Liver (tissue), 9 donors: ENCODE data around the gene KIF26B. TPM values are rescaled to one million over a fixed set of nuclear protein-coding genes. Genes with fewer than 3 reads are reported as not detected.

ENCODE experiments used
- DNase-seq: peaks from one replicate; pipeline ENCODE4 v3.0.0-alpha.2; 2017; ENCODE audit warnings: low spot score
- H3K27ac ChIP-seq, 2 donors: one replicate each; pipeline ENCODE4 v1.7.0; 2013; ENCODE audit warnings: inconsistent platforms in 2 of 2, low read length in 2 of 2, control low read depth in 1 of 2, low read depth in 1 of 2, mild to moderate bottlenecking in 1 of 2
- H3K27me3 ChIP-seq, 4 donors: one replicate each; pipeline versions ENCODE4 v1.6.1 to v1.7.0; 2013; ENCODE audit warnings: low read length in 3 of 4, inconsistent platforms in 1 of 4, mild to moderate bottlenecking in 1 of 4, moderate library complexity in 1 of 4; ENCODE audit not compliant: control insufficient read depth in 4 of 4, insufficient read depth in 4 of 4
- H3K36me3 ChIP-seq, 4 donors: one replicate each; pipeline versions ENCODE4 v1.6.1 to v1.7.0; 2013; ENCODE audit warnings: low read length in 3 of 4, mild to moderate bottlenecking in 3 of 4, low read depth in 1 of 4, moderate library complexity in 1 of 4; ENCODE audit not compliant: control insufficient read depth in 4 of 4, insufficient read depth in 3 of 4
- H3K4me1 ChIP-seq, 4 donors: one replicate each; pipeline versions ENCODE4 v1.6.1 to v1.7.0; 2013; ENCODE audit warnings: low read length in 3 of 4, mild to moderate bottlenecking in 3 of 4, moderate library complexity in 1 of 4; ENCODE audit not compliant: control insufficient read depth in 4 of 4, insufficient read depth in 4 of 4
- H3K4me3 ChIP-seq, 3 donors: one replicate each; pipeline versions ENCODE4 v1.6.1 to v1.7.0; 2013; ENCODE audit warnings: low read length in 3 of 3, control low read depth in 1 of 3, low read depth in 1 of 3, mild to moderate bottlenecking in 1 of 3
- H3K9ac ChIP-seq, 2 donors: one replicate each; pipeline ENCODE4 v1.7.0; 2013; ENCODE audit warnings: low read length in 2 of 2, mild to moderate bottlenecking in 2 of 2, moderate library complexity in 2 of 2, control low read depth in 1 of 2, low read depth in 1 of 2
- H3K9me3 ChIP-seq, 4 donors: one replicate each; pipeline versions ENCODE4 v1.6.1 to v1.7.0; 2013; ENCODE audit warnings: low read length in 3 of 4; ENCODE audit not compliant: control insufficient read depth in 4 of 4
- ATF3 ChIP-seq: IDR thresholded peaks from 2 replicates; pipeline ENCODE4 v1.6.1; 2016; ENCODE audit warnings: antibody characterized with exemption
- CTCF ChIP-seq: fragments of 150-350 bp; IDR thresholded peaks from 2 replicates; pipeline ENCODE4 v1.5.1; 2017; ENCODE audit warnings: improper control_type of control experiment, low read depth, low read length; ENCODE audit not compliant: missing input control
- FOXA1 ChIP-seq: IDR thresholded peaks from 2 replicates; pipeline ENCODE4 v1.6.1; 2016; ENCODE audit warnings: antibody characterized with exemption
- FOXA2 ChIP-seq: IDR thresholded peaks from 2 replicates; pipeline ENCODE4 v1.6.1; 2016; ENCODE audit warnings: antibody characterized with exemption
- GABPA ChIP-seq, 2 donors: IDR thresholded peaks in 1 of 2; conservative IDR thresholded peaks in 1 of 2; 2 replicates each; pipeline ENCODE4 v1.6.1; 2016; ENCODE audit warnings: antibody characterized with exemption in 2 of 2, mild to moderate bottlenecking in 1 of 2, moderate library complexity in 1 of 2
- HNF4A ChIP-seq, 2 donors: conservative IDR thresholded peaks; 2 replicates each; pipeline ENCODE4 v1.6.1; 2016; ENCODE audit warnings: antibody characterized with exemption in 2 of 2, mild to moderate bottlenecking in 2 of 2
- HNF4G ChIP-seq: IDR thresholded peaks from 2 replicates; pipeline ENCODE4 v1.6.1; 2016; ENCODE audit warnings: antibody characterized with exemption
- JUND ChIP-seq, 2 donors: IDR thresholded peaks; 2 replicates each; pipeline ENCODE4 v1.6.1; 2016; ENCODE audit warnings: antibody characterized with exemption in 2 of 2
- MAX ChIP-seq: IDR thresholded peaks from 2 replicates; pipeline ENCODE4 v1.6.1; 2016; ENCODE audit warnings: antibody characterized with exemption
- NR2F2 ChIP-seq: IDR thresholded peaks from 2 replicates; pipeline ENCODE4 v1.6.1; 2016; ENCODE audit warnings: antibody characterized with exemption
- RAD21 ChIP-seq, 2 donors: IDR thresholded peaks; 2 replicates each; pipeline ENCODE4 v1.6.1; 2016; ENCODE audit warnings: antibody characterized with exemption in 2 of 2, mild to moderate bottlenecking in 2 of 2
- REST ChIP-seq: IDR thresholded peaks from 2 replicates; pipeline ENCODE4 v1.6.1; 2016; ENCODE audit warnings: antibody characterized with exemption, mild to moderate bottlenecking
- RXRA ChIP-seq, 2 donors: IDR thresholded peaks; 2 replicates each; pipeline ENCODE4 v1.6.1; 2017 to 2018; ENCODE audit warnings: antibody characterized with exemption in 2 of 2, mild to moderate bottlenecking in 1 of 2
- SP1 ChIP-seq: IDR thresholded peaks from 2 replicates; pipeline ENCODE4 v1.6.1; 2018; ENCODE audit warnings: antibody characterized with exemption, mild to moderate bottlenecking
- YY1 ChIP-seq: IDR thresholded peaks from 2 replicates; pipeline ENCODE4 v1.6.1; 2016; ENCODE audit warnings: antibody characterized with exemption, mild to moderate bottlenecking
- ZBTB33 ChIP-seq: IDR thresholded peaks from 2 replicates; pipeline ENCODE4 v1.6.1; 2016; ENCODE audit warnings: antibody characterized with exemption
- WGBS: extraction: QIAGEN DNeasy Blood & Tissue Kit; methylation state at CpG from one replicate; pipeline ENCODE4 v1.1.7; 2013; 5-methylcytosine and 5-hydroxymethylcytosine counted together
- polyA plus RNA-seq, 2 donors: library from polyadenylated mRNA; stranded (reverse) in 1 of 2; unstranded in 1 of 2; fragments of 200-250 nt in 1 of 2; fragments of >200 nt in 1 of 2; fragmentation: Nextera tagmentation in 1 of 2; extraction: Ambion mirVana in 1 of 2; gene quantifications; one replicate each; pipeline versions ENCODE4 v1.2.1 to v1.2.3, GENCODE V29; 2013 to 2015
- total RNA-seq, 2 donors: library from RNA; depleted of rRNA; stranded (reverse); fragments of >200 nt; gene quantifications; one replicate each; pipeline ENCODE4 v1.2.3, GENCODE V29; 2014
- donor health status: healthy.
- donor health status: healthy.
- donor health status: healthy.
- donor health status: healthy.
- donor health status: healthy.

KIF26B gene
- total and polyA plus RNA-seq, 4 donors: 0.10 to 1.7 (median 0.34) TPM

DNA sequence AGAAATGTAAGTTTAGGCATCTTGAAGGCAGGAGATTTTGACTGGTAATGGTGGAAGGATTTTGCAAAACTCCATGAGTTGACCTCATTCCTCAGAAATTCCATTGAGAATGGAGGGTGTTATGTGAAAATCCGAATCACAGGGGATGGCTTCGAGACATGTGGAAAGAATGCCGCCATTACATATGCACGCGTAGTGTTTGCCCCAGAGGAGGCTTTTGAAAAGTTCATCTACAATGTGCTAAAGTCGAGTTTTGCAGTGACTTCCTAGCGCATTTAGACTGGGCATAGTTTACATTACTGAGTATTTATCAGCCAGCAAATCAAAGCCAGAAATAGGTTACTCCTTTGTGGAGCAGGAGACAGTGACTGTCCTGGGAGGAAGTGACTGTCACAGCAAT, 307.4 kb downstream of the KIF26B start (continued):
- TF ChIP-seq ZBTB33: no peak
- TF ChIP-seq FOXA2: no peak
- no peak for TF ChIP-seq JUND (IDR thresholded peaks at IDR 0.05)
- no peak for TF ChIP-seq ATF3
- TF ChIP-seq RAD21 (IDR thresholded peaks at IDR 0.05): no peak
- TF ChIP-seq FOXA1: no peak
- TF ChIP-seq HNF4G: no peak
- no peak for TF ChIP-seq HNF4A (conservative IDR thresholded peaks at IDR 0.05)

- no peak overlapping the region for H3K9ac ChIP-seq
- TF ChIP-seq YY1 (no peak), ATF3 (no peak), FOXA1 (no peak), JUND (IDR thresholded peaks at IDR 0.05) (no peak), RXRA (IDR thresholded peaks at IDR 0.05) (no peak), FOXA2 (no peak), ZBTB33 (no peak)
- WGBS: 60% methylated on average over 11 of the region's 11 CpGs
Measured at GRCh38 chr1:245463392-245464165, 308.8 kb downstream of the KIF26B start.

GRCh38 chr1:245464290-245464689, 309.5 kb downstream of the KIF26B start:
- no peak overlapping the region for H3K27ac ChIP-seq
- TF ChIP-seq SP1: no peak
- no peak for TF ChIP-seq REST
- TF ChIP-seq NR2F2: no peak
- TF ChIP-seq YY1: no peak
- no peak for TF ChIP-seq RXRA (IDR thresholded peaks at IDR 0.05)
- no peak for TF ChIP-seq FOXA1
- no peak for TF ChIP-seq HNF4A (conservative IDR thresholded peaks at IDR 0.05)
- TF ChIP-seq CTCF: no peak
- TF ChIP-seq MAX: no peak
- no peak for TF ChIP-seq FOXA2
- no peak for TF ChIP-seq JUND (IDR thresholded peaks at IDR 0.05)
- TF ChIP-seq RAD21 (IDR thresholded peaks at IDR 0.05): no peak
- TF ChIP-seq GABPA (IDR thresholded peaks at IDR 0.05 in 1 of 2, conservative IDR thresholded peaks at IDR 0.05 in 1 of 2): no peak
- no peak overlapping the region for H3K9ac ChIP-seq
- no peak overlapping the region for H3K4me3 ChIP-seq
- H3K4me1 ChIP-seq: no peaks in the 10 kb centered on the region
- H3K36me3 ChIP-seq: no peaks in the 10 kb centered on the region
- WGBS: 89% methylated on average over 15 of the region's 15 CpGs
- no peak for DNase-seq
- H3K9me3 ChIP-seq: no peaks in the 10 kb centered on the region
- no peaks in the 10 kb centered on the region for H3K27me3 ChIP-seq

More at GRCh38 chr1:245463392-245464165, 308.8 kb downstream of the KIF26B start:
- Histone ChIP-seq H3K27ac (no peak overlapping the region), H3K9me3 (no peaks in the 10 kb centered on the region), H3K27me3 (no peaks in the 10 kb centered on the region), H3K4me3 (no peak overlapping the region), H3K4me1 (no peaks in the 10 kb centered on the region), H3K36me3 (no peaks in the 10 kb centered on the region)
- no peak for DNase-seq
